Dedifferentiated amniotic fluid mesenchymal stem cell (primary cell): ENCODE results near the gene SDK1.
"Not testable (repeated sequence)": the region's sequence is repeated elsewhere in the genome, so short reads cannot be mapped to it uniquely, and the experiment has no call there.

Source experiments
- DNase-seq: peaks from one replicate; pipeline ENCODE4 v3.0.0-alpha.2; 2016; ENCODE audit errors: extremely low spot score

The SDK1 gene

GRCh38 chr7:4245135-4245865 is 944.2 kb downstream of the SDK1 start:
- no peak for DNase-seq

GRCh38 chr7:4245866-4246470 is 944.9 kb downstream of the SDK1 start:
- DNase-seq = no peak

GRCh38 chr7:4246536-4246935 is 945.5 kb downstream of the SDK1 start:
- no peak for DNase-seq

DNA sequence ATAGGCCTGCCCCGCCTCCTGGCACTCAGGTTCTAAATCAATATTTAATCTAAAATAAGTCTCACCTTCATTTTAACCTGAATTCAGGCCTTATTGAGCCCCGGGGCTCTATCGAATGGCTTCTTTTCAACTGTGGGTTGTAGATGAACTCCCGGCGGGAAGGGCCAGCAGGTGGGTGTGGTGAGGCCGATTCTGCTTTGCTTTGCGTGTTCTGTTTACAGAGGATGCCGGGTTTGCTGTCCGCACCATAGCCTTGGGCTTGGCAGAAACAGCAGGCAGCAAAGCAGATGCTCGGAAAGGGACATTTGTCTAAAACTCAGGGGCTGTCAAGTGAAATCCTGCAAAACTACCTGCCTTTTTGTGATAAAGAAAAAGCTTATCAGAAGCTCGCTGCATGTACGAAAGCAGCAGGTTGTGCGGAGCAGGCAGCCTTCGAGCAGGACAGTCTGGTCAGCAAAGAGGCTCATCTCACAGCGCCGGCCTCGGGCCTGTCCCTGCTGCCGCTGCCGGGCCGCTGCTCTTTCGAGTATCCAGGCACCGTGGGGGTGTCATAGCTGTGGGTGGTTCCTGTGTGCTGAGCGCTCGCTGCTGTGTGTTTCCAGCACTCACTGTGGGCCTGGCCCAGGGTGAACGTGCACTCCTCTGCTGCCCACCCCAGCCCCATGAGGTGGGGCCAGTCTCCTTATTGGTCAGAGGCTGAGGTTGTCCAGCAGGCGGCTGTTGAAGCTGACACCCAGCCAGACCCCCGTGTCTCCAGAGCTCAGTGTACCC is 946.2 kb downstream of the SDK1 start:
- no peak for DNase-seq

DNA sequence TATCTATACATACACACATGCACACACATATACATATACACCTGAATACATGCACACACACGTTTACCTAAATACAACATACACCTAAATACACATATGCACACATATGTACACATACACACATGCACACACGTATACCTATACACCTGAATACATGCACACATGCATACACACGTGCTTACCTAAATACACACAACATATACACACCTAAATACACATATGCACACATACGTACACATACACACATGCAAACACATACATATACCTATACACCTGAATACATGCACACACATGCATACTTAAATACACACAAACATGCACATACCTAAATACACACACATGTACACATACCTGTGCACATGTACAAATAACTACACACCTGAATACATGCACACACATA is 947.2 kb downstream of the SDK1 start:
- DNase-seq = no peak

- no peak for DNase-seq
These were observed 948.2 kb downstream of the SDK1 start for GRCh38 chr7:4249241-4249640.

GRCh38 chr7:4255336-4255735 is 954.3 kb downstream of the SDK1 start:
- DNase-seq = no peak

GRCh38 chr7:4256286-4256685 is 955.2 kb downstream of the SDK1 start:
- DNase-seq = no peak

DNA sequence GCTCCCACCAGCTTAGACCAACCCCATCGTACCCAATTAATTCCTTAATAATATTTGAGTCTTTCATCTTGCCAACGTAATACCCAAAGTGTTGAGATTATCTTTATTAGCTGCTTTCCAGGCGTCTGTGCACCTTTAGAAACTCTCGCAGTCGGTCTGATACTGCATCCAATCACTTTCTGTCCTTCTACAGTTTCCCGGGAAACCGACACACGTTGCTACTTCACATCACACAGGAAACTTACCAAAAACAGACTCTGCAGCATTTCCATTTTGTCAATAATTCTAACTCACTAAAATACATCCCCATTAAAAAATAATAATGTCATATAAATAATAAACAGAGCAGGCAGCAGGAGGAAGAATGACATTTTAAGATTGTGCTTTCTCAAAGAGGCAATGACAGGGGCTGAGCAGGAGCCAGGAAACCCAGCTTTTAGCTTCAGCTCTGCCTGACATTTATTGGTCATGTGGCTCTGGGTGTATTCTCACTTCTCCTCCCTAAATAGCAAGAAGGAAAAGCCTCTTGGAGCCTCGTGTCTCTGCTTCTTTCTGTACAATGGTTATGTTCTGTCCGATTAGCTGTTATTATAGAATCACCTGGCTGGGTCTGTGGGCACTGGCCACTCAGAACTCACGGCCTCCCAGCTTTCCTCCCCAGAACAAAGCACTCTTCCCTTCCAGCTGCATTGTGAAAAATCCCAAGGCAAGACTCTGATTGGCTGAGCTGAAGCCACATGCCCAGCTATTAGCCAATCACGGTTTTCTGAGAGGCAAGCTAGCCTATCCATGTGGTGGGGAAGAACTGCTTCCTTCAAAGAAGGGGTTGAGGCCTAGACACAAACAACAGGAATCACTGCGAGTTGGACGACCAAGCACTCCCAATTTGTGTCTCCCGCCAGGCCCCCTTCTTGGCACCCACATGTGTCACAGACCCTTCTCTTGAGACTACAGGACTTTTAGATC is 956.4 kb downstream of the SDK1 start:
- DNase-seq = no peak

DNA sequence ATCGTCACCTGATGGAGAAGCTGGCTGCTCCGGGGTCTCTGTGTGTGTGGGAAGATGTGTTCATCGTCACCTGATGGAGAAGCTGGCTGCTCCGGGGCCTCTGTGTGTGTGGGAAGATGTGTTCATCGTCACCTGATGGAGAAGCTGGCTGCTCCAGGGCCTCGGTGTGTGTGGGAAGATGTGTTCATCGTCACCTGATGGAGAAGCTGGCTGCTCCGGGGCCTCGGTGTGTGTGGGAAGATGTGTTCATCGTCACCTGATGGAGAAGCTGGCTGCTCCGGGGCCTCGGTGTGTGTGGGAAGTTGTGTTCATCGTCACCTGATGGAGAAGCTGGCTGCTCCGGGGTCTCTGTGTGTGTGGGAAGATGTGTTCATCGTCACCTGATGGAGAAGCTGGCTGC is 959.1 kb downstream of the SDK1 start:
- not testable (repeated sequence) for DNase-seq

GRCh38 chr7:4260867-4261600 is 960.0 kb downstream of the SDK1 start:
- no peak for DNase-seq

DNA sequence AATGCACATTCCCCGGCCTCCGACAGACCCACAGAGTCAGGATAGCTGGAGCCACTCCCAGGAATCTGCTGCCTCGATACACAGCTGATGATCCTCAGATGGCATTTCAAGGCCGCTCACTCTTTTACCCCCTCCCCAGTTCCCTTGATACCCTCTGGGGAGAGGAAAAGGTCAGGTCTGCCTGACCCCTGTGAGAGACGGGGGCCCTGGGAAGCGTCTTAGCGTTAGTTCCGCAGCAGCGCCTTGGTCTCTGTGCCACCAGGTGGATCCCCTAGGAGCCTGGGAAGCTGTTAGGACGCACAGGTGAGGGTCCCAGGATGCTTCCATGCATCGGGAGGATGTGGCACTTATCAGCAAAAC is 960.5 kb downstream of the SDK1 start:
- DNase-seq = no peak

GRCh38 chr7:4264206-4264605 is 963.2 kb downstream of the SDK1 start:
- DNase-seq = not testable (repeated sequence)

- DNase-seq = no peak
These were observed 964.0 kb downstream of the SDK1 start for GRCh38 chr7:4265066-4265465.

GRCh38 chr7:4265676-4266075 is 964.6 kb downstream of the SDK1 start:
- no peak for DNase-seq

DNA sequence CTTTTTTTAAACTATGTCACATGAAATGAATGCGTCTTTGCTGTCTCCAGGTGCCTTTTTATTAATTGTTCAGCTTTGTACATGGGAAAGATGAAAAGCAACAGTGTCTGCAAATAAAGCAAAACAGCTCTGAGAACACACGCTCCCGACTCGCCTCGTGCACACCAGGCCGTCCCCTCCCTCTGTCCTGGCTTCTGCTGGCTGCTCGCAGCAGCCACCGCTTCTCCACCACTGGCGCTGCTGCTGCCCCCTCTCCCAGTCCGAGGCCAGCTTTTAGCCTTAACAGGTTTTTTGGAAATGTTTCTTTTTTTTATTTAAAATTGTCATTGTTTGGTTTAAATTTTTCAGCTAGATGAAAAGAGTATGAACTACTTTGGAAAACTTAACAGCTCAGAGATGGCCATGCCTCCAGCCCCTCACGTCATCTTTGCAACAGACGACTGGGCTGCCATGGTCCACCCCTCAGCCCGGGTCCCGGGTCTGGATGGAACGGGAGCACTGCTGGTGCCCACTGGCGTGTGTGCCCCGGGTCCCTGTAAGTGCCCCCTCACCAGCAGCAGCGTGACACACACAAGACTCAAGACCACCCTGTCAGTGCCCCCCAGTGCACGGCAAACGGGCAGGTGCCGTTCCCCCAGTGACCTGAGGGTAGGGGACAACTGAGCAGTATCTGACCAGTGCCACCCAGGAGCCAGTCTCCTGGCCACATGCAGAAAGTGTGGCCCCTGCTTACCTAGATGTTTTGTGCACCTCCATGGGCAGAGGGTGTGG is 965.4 kb downstream of the SDK1 start:
- no peak for DNase-seq

GRCh38 chr7:4267341-4268039 is 966.4 kb downstream of the SDK1 start:
- DNase-seq = no peak

- no peak for DNase-seq
These were observed 967.3 kb downstream of the SDK1 start for GRCh38 chr7:4268040-4268965.

GRCh38 chr7:4269086-4269485 is 968.0 kb downstream of the SDK1 start:
- DNase-seq = no peak
